ENCODE results near the gene PROX1. TPM values are rescaled to one million over a fixed set of nuclear protein-coding genes. Genes with fewer than 3 reads are reported as not detected.

The PROX1 gene
- total RNA-seq, 1 donor from 2014 or later: 0.32 TPM

- Histone ChIP-seq H3K36me3 (no peaks in the 10 kb centered on the region), H3K27ac (no peak overlapping the region), H3K27me3 (no peaks in the 10 kb centered on the region), H3K4me1 (no peaks in the 10 kb centered on the region), H3K9me3 (no peaks in the 10 kb centered on the region), H3K4me3 (no peak overlapping the region)
- TF ChIP-seq CTCF (IDR thresholded peaks at IDR 0.05): no peak
- intact Hi-C loops (cut with DNase I): no loop called here
- DNase-seq (ENCODE audit: low spot score in 2 of 2): no peak
These were observed 40.5 kb upstream of the PROX1 start for GRCh38 chr1:213947200-213947801.

- no peak for DNase-seq (ENCODE audit: low spot score in 2 of 2)
- Histone ChIP-seq H3K27me3 (no peaks in the 10 kb centered on the region), H3K27ac (no peak overlapping the region), H3K36me3 (no peaks in the 10 kb centered on the region), H3K4me1 (no peaks in the 10 kb centered on the region), H3K9me3 (no peaks in the 10 kb centered on the region), H3K4me3 (no peak overlapping the region)
- no peak for TF ChIP-seq CTCF (IDR thresholded peaks at IDR 0.05)
- intact Hi-C loops (cut with DNase I): no loop called here
These were observed 35.9 kb upstream of the PROX1 start for GRCh38 chr1:213951876-213952275.

- no peaks in the 10 kb centered on the region for H3K4me1 ChIP-seq
- intact Hi-C loops (cut with DNase I): no loop called here
- TF ChIP-seq CTCF (IDR thresholded peaks at IDR 0.05): no peak
- DNase-seq (ENCODE audit: low spot score in 2 of 2): no peak
- H3K27ac ChIP-seq: no peak overlapping the region
- no peaks in the 10 kb centered on the region for H3K36me3 ChIP-seq
- H3K9me3 ChIP-seq: no peaks in the 10 kb centered on the region
- no peak overlapping the region for H3K4me3 ChIP-seq
- no peaks in the 10 kb centered on the region for H3K27me3 ChIP-seq
These were observed 34.0 kb upstream of the PROX1 start for GRCh38 chr1:213953806-213954205.

GRCh38 chr1:213956295-213956770, 31.4 kb upstream of the PROX1 start:
- TF ChIP-seq CTCF (IDR thresholded peaks at IDR 0.05): no peak
- intact Hi-C loops (cut with DNase I): no loop called here
- Histone ChIP-seq H3K4me1 (no peaks in the 10 kb centered on the region), H3K4me3 (no peak overlapping the region), H3K36me3 (no peaks in the 10 kb centered on the region), H3K9me3 (no peaks in the 10 kb centered on the region), H3K27ac (no peak overlapping the region), H3K27me3 (no peaks in the 10 kb centered on the region)
- DNase-seq (ENCODE audit: low spot score in 2 of 2): no peak

GRCh38 chr1:213958346-213958745, 29.4 kb upstream of the PROX1 start:
- H3K4me3 ChIP-seq: no peak overlapping the region
- no peak for TF ChIP-seq CTCF (IDR thresholded peaks at IDR 0.05)
- H3K36me3 ChIP-seq: no peaks in the 10 kb centered on the region
- no peaks in the 10 kb centered on the region for H3K4me1 ChIP-seq
- H3K27ac ChIP-seq: no peak overlapping the region
- no peaks in the 10 kb centered on the region for H3K27me3 ChIP-seq
- DNase-seq (ENCODE audit: low spot score in 2 of 2): no peak
- intact Hi-C loops (cut with DNase I): no loop called here
- H3K9me3 ChIP-seq: no peaks in the 10 kb centered on the region

- H3K27me3 ChIP-seq: no peaks in the 10 kb centered on the region
- no peak for TF ChIP-seq CTCF (IDR thresholded peaks at IDR 0.05)
These were observed 26.8 kb upstream of the PROX1 start for GRCh38 chr1:213960963-213961362.

More at GRCh38 chr1:213960963-213961362, 26.8 kb upstream of the PROX1 start:
- no peaks in the 10 kb centered on the region for H3K9me3 ChIP-seq
- intact Hi-C loops (cut with DNase I): no loop called here
- DNase-seq (ENCODE audit: low spot score in 2 of 2): no peak
- no peak overlapping the region for H3K4me3 ChIP-seq
- H3K4me1 ChIP-seq: no peaks in the 10 kb centered on the region
- no peak overlapping the region for H3K27ac ChIP-seq
- no peaks in the 10 kb centered on the region for H3K36me3 ChIP-seq

Measured in ascending aorta (tissue), 2 donors.